ENCODE data around the gene TMEM156.
"Not testable (repeated sequence)": the region's sequence is repeated elsewhere in the genome, so short reads cannot be mapped to it uniquely, and the experiment has no call there.

Gene TMEM156

GRCh38 chr4:38958453-38959190 lies 73.6 kb downstream of the TMEM156 start:
- in situ Hi-C loops (cut with MboI; ENCODE audit: low sequenced_read_pairs) = no loop called here

DNA sequence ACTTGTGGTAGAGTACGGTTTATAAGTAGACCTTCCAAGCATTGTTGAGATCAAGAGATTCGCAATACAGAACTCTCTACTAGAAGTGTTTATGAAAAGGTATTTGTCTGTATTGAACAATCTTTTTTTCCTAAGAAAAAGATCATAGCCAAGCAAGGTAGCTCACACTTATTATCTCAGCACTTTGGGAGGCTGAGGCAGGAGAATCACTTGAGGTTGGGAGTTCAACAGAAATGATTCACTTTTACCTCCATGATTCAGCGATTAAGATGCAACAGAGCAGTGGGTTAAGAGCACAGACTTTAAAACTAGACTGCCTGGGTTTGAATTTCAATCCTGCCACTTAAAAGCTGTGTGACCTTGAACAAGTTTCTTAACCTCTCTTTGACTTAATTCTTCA lies 74.3 kb downstream of the TMEM156 start:
- in situ Hi-C loops (cut with MboI; ENCODE audit: low sequenced_read_pairs) = no loop called here

- in situ Hi-C loops (cut with MboI; ENCODE audit: low sequenced_read_pairs) = no loop called here
Measured at GRCh38 chr4:38957261-38957815, 74.9 kb downstream of the TMEM156 start.

DNA sequence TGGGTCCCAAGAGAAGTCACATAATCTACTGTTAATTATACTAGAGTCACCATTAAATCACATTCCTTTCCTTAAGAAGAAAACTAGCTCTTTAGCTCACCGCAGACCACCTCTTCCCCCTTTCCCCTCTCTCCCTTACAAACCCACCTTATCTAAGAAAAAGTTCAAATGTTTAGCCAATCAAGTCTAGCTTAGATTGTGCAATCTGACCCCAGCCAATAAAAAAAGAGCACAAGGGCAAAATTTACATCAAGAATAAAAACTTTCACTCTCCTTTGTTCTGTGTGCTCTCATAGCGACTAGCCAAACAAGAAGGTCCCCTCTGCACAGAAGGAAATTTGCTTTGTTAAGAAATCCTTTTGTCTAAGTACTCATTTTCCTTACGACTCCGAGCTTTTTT lies 76.3 kb downstream of the TMEM156 start:
- in situ Hi-C loops (cut with MboI; ENCODE audit: low sequenced_read_pairs) = no loop called here

- in situ Hi-C loops (cut with MboI; ENCODE audit: low sequenced_read_pairs) = no loop called here
Measured at GRCh38 chr4:38954727-38955126, 77.5 kb downstream of the TMEM156 start.

- in situ Hi-C loops (cut with MboI; ENCODE audit: low sequenced_read_pairs) = no loop called here
Measured at GRCh38 chr4:38952017-38952416, 80.2 kb downstream of the TMEM156 start.

DNA sequence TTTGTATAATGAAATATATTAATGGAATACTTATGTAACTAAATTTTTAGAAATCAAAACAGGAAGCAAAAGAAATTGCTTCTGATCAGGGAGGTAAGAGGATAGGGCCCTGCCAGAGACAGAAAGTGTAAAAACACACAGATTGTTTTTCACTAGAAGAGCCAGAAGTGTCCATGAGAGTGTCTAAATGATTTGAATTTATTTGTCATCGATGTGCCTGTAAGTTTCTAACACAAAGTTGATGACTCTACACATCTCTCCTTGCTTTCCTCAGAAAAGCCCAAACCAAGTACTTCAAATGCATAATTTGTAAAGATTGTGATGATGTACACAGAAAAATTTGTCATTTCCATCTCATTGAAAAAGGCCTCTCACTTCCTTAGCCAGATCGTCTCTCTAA lies 80.6 kb downstream of the TMEM156 start:
- in situ Hi-C loops (cut with MboI; ENCODE audit: low sequenced_read_pairs) = no loop called here

DNA sequence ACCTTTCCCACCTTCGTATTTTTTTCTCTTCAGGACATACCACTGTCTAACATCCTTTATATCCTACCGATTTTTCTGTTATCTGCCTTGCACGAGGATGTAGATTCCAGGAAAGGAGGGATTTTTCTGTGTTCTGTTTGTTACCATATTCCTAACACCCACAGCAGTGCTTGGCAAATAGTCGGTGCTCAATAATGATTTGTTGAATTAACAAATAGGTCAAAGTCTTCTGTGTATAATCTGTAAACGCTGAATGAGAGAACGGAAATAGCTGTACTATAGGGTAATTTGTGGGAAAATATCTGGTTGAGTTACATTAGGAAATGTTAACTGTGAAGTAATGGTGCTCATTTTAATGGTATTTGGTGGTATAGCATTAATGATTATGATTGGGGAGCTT lies 81.5 kb downstream of the TMEM156 start:
- in situ Hi-C loops (cut with MboI; ENCODE audit: low sequenced_read_pairs) = no loop called here

GRCh38 chr4:38950159-38950558 lies 82.0 kb downstream of the TMEM156 start:
- in situ Hi-C loops (cut with MboI; ENCODE audit: low sequenced_read_pairs) = no loop called here

GRCh38 chr4:38949411-38950051 lies 82.7 kb downstream of the TMEM156 start:
- in situ Hi-C loops (cut with MboI; ENCODE audit: low sequenced_read_pairs) = no loop called here

- in situ Hi-C loops (cut with MboI; ENCODE audit: low sequenced_read_pairs) = no loop called here
Measured at GRCh38 chr4:38948551-38948950, 83.7 kb downstream of the TMEM156 start.

GRCh38 chr4:38946919-38947318 lies 85.3 kb downstream of the TMEM156 start:
- in situ Hi-C loops (cut with MboI; ENCODE audit: low sequenced_read_pairs) = no loop called here

GRCh38 chr4:38944440-38944839 lies 87.8 kb downstream of the TMEM156 start:
- in situ Hi-C loops (cut with MboI; ENCODE audit: low sequenced_read_pairs) = no loop called here

GRCh38 chr4:38943343-38943742 lies 88.9 kb downstream of the TMEM156 start:
- in situ Hi-C loops (cut with MboI; ENCODE audit: low sequenced_read_pairs) = no loop called here

DNA sequence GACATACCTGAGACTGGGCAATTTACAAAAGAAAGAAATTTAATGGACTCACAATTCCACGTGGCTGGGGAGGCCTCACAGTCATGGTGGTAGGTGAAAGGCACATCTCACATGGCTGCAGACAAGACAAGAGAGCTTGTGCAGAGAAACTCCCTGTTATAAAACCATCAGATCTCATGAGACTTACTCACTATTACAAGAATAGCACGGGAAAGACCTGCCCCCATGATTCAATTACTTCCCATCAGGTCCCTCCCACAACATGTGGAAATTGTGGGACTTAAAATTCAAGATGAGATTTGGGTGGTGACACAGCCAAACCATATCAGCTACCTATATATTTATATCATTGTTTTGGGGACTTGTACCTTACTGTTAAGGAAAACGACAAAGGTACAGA lies 90.3 kb downstream of the TMEM156 start:
- in situ Hi-C loops (cut with MboI; ENCODE audit: low sequenced_read_pairs) = not testable (repeated sequence)

GRCh38 chr4:38940476-38940875 lies 91.7 kb downstream of the TMEM156 start:
- in situ Hi-C loops (cut with MboI; ENCODE audit: low sequenced_read_pairs) = no loop called here

DNA sequence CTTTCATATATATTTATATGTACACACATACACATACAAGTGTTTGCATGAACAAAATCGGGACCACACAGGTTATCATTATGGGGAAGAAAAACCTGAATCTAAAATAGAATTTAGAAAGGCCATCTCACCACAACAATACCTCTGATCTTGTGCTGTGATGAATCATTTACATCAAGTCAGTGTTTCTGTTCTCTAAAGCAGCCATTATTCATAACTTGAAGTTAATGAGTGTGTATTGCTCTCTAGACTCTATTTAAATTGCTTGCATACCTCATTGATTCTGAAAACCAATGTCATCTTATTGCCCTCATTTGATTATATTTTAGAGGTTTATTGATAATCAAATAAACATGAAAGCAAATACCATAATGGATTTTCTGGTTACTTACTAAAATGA lies 93.0 kb downstream of the TMEM156 start:
- in situ Hi-C loops (cut with MboI; ENCODE audit: low sequenced_read_pairs) = no loop called here

- in situ Hi-C loops (cut with MboI; ENCODE audit: low sequenced_read_pairs) = no loop called here
Measured at GRCh38 chr4:38935391-38936073, 96.7 kb downstream of the TMEM156 start.

DNA sequence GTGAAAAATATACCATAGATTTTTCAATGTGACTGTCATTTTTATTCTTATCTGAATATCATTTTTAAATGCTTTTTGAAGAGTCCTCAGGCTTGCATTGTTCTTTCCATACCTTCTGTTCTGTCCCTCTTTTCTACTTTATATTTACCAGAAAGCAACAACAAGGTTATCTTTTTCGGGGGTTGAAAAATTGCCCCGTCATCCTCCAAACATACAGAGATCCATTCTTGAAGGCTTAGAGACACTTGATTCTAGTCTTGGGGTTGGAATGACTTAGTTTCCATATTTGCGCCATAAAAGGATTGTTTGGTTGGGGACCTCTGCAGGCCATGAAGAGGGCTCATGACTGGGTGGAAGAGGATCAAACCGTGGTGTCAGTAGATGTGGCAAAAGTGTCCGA lies 101.1 kb downstream of the TMEM156 start:
- in situ Hi-C loops (cut with MboI; ENCODE audit: low sequenced_read_pairs) = no loop called here

GRCh38 chr4:38930707-38931106 lies 101.5 kb downstream of the TMEM156 start:
- in situ Hi-C loops (cut with MboI; ENCODE audit: low sequenced_read_pairs) = no loop called here

GRCh38 chr4:38930204-38930603 lies 102.0 kb downstream of the TMEM156 start:
- in situ Hi-C loops (cut with MboI; ENCODE audit: low sequenced_read_pairs) = no loop called here

DNA sequence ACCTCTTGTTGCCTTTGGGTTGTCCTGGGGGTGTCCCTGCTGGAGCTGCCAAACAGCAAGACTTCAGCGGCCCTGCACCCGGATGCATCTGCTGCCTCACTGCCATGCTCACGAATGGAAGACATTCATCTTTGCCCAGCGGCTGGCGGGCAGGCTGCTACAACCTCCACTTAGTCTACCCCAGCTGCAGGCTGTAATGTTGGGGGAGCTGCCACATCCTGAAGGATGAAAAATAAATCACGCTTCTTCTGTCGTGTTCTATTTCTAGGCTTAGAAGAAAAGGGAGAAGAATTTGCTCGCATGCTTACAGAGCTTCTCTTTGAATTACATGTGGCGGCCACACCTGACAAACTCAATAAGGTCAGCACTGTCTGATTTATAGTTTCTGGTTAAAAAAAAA lies 103.2 kb downstream of the TMEM156 start:
- in situ Hi-C loops (cut with MboI; ENCODE audit: low sequenced_read_pairs) = no loop called here
